GM18873 (cell line): ENCODE measurements around the gene YIPF7.

ENCODE experiments used
- ATAC-seq: cut with Tn5 transposase; IDR thresholded peaks from one replicate; pipeline ENCODE4 v1.9.1; 2021; ENCODE audit warnings: mild to moderate bottlenecking, moderate library complexity, moderate number of reproducible peaks; ENCODE audit not compliant: unreplicated experiment, low FRiP score

YIPF7 gene

GRCh38 chr4:44629280-44629866, 22.1 kb downstream of the YIPF7 start:
- peak; percentile 95 for ATAC-seq

GRCh38 chr4:44623676-44624075, 27.7 kb downstream of the YIPF7 start:
- no peak for ATAC-seq

- ATAC-seq = no peak
Measured at GRCh38 chr4:44616621-44617020, 34.8 kb downstream of the YIPF7 start.

- no peak for ATAC-seq
Measured at GRCh38 chr4:44583393-44583792, 68.0 kb downstream of the YIPF7 start.

- no peak for ATAC-seq
Measured at GRCh38 chr4:44580231-44580630, 71.2 kb downstream of the YIPF7 start.

- ATAC-seq = no peak
Measured at GRCh38 chr4:44578954-44579353, 72.5 kb downstream of the YIPF7 start.
